HL-60 (cell line): ENCODE data around the gene ZBTB21.

Source experiments
- DNase-seq, 2 experiments: peaks; one replicate each; pipeline ENCODE4 v3.0.0-alpha.2; 2010 to 2020; ENCODE audit warnings: low read depth in 1 of 2, low spot score in 1 of 2
- H3K27ac ChIP-seq: fragments of 250-450 bp; sonication (Bioruptor Pico); replicated peaks from 2 replicates; pipeline ENCODE4 v1.5.1; 2020; ENCODE audit warnings: mild to moderate bottlenecking, moderate library complexity
- H3K27me3 ChIP-seq: fragments of 250-450 bp; sonication (Bioruptor Pico); 2 replicates; pipeline ENCODE4 v1.5.1; 2021; ENCODE audit warnings: mild to moderate bottlenecking, moderate library complexity; ENCODE audit not compliant: insufficient read depth, poor library complexity, severe bottlenecking
- H3K4me3 ChIP-seq: replicated peaks from 2 replicates; pipeline ENCODE4 v1.5.1; 2011; ENCODE audit warnings: mild to moderate bottlenecking, control low read depth, low read length; ENCODE audit not compliant: insufficient read depth
- GABPA ChIP-seq: IDR thresholded peaks from 2 replicates; pipeline ENCODE4 v1.6.1; 2012; ENCODE audit warnings: low read depth
- POLR2AphosphoS5 ChIP-seq: IDR thresholded peaks from 2 replicates; pipeline ENCODE4 v1.6.1; 2012; ENCODE audit warnings: low read depth
- SPI1 ChIP-seq: IDR thresholded peaks from 2 replicates; pipeline ENCODE4 v1.6.1; 2012; ENCODE audit warnings: low read depth, mild to moderate bottlenecking, borderline replicate concordance
- TF ChIP-seq, protein P1 (sequence below): IDR thresholded peaks from 2 replicates; pipeline ENCODE4 v1.6.1; 2012; ENCODE audit warnings: low read depth; ENCODE audit not compliant: insufficient replicate concordance
- TF ChIP-seq, protein P2 (sequence below): IDR thresholded peaks from one replicate; pipeline ENCODE4 v1.5.1; 2011; ENCODE audit warnings: low read length, control low read depth, inconsistent platforms; ENCODE audit not compliant: insufficient read depth

Gene ZBTB21

DNA sequence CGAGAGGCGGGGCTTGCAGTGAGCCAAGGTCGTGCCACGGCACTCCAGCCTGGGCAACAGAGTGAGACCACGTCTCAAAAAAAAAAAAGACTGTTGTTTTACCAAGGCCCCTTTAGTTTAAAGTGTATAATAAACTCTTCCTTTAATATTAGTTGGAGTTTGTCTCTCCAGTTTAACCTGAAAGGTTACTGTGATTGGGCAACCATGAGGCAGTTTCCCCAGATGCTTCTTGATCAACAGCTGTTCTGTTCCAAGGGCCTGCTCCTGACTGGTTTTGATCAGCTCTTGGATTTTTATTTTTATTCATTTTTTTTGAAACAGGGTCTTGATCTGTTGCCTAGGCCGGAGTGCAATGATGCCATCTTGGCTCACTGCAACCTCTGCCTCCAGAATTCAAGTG is 38.3 kb downstream of the ZBTB21 start:
- Histone ChIP-seq H3K4me3 (no peak overlapping the region), H3K27me3 (no peaks in the 10 kb centered on the region), H3K27ac (no peak overlapping the region)
- TF ChIP-seq, protein P1, sequence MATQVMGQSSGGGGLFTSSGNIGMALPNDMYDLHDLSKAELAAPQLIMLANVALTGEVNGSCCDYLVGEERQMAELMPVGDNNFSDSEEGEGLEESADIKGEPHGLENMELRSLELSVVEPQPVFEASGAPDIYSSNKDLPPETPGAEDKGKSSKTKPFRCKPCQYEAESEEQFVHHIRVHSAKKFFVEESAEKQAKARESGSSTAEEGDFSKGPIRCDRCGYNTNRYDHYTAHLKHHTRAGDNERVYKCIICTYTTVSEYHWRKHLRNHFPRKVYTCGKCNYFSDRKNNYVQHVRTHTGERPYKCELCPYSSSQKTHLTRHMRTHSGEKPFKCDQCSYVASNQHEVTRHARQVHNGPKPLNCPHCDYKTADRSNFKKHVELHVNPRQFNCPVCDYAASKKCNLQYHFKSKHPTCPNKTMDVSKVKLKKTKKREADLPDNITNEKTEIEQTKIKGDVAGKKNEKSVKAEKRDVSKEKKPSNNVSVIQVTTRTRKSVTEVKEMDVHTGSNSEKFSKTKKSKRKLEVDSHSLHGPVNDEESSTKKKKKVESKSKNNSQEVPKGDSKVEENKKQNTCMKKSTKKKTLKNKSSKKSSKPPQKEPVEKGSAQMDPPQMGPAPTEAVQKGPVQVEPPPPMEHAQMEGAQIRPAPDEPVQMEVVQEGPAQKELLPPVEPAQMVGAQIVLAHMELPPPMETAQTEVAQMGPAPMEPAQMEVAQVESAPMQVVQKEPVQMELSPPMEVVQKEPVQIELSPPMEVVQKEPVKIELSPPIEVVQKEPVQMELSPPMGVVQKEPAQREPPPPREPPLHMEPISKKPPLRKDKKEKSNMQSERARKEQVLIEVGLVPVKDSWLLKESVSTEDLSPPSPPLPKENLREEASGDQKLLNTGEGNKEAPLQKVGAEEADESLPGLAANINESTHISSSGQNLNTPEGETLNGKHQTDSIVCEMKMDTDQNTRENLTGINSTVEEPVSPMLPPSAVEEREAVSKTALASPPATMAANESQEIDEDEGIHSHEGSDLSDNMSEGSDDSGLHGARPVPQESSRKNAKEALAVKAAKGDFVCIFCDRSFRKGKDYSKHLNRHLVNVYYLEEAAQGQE, result no peak
- TF ChIP-seq, protein P2, sequence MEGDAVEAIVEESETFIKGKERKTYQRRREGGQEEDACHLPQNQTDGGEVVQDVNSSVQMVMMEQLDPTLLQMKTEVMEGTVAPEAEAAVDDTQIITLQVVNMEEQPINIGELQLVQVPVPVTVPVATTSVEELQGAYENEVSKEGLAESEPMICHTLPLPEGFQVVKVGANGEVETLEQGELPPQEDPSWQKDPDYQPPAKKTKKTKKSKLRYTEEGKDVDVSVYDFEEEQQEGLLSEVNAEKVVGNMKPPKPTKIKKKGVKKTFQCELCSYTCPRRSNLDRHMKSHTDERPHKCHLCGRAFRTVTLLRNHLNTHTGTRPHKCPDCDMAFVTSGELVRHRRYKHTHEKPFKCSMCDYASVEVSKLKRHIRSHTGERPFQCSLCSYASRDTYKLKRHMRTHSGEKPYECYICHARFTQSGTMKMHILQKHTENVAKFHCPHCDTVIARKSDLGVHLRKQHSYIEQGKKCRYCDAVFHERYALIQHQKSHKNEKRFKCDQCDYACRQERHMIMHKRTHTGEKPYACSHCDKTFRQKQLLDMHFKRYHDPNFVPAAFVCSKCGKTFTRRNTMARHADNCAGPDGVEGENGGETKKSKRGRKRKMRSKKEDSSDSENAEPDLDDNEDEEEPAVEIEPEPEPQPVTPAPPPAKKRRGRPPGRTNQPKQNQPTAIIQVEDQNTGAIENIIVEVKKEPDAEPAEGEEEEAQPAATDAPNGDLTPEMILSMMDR, result no peak
- TF ChIP-seq SPI1 (no peak), GABPA (no peak), POLR2AphosphoS5 (no peak)
- no peak for DNase-seq

DNA sequence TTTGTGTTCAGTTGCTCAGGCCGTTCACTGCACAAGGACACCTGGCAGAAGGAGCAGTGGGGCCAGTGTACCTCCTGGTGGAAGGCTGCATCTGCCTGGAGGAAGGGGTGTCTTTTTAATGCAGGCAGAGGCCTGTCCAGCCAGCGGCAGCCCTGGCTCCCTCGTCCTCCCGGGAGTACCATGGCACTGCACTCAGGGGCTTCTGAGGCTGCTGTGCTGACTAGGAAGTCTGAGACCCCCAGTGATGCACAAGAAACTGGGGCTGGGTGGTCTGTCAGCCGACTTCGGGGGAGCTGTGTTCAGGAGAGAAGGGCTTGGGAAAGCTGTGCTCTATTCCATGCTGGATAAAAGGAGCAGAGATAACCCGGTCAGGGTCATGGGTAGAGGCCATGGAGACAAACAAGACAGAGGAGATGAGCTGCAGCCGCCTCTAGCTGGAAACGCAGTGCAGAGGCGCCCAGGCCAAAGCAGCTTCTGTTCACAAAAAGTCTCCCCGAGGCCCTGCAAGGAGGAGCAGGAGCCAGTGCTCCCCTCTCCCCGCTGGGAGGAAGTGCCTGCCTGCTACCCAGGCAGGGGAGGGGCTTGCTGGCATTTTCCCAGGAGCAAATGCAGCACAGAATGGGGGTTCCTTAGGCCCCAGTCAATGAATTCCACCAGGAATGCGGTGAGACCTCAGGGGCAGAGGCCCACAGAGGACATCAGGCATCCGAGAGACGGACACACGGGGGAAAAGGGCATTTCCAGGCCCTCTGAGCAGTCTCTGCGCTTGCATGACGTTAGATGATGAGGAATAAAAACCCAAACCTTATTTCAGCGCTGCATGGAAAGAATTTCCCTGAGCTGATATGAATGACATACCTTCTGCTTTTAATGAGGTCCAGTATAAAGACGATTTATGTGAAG is 39.2 kb downstream of the ZBTB21 start:
- TF ChIP-seq, protein P2, result no peak
- TF ChIP-seq, protein P1, result no peak
- no peak for TF ChIP-seq POLR2AphosphoS5
- TF ChIP-seq SPI1, result no peak
- no peak for TF ChIP-seq GABPA
- no peak overlapping the region for H3K4me3 ChIP-seq

DNA sequence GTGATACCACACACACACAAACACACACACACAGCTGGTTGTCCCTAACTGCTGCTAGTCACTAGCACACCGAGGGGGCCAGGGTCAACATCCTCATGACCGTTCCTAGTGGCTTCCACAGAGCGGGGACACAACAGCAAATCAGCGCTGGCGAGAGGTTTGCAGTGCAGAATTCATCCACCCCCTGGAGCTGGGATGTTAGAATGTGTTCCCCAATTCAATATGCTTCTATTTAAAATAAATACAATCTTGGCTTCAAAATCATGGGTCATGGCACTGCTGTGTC is 40.1 kb downstream of the ZBTB21 start:
- DNase-seq, result no peak
- TF ChIP-seq, protein P2, result no peak
- TF ChIP-seq SPI1 (no peak), GABPA (no peak), POLR2AphosphoS5 (no peak)
- TF ChIP-seq, protein P1, result no peak
- Histone ChIP-seq H3K27ac (no peak overlapping the region), H3K27me3 (no peaks in the 10 kb centered on the region), H3K4me3 (no peak overlapping the region)

More for the DNA sequence above, 39.2 kb downstream of the ZBTB21 start:
- no peak for DNase-seq
- Histone ChIP-seq H3K27me3 (no peaks in the 10 kb centered on the region), H3K27ac (no peak overlapping the region)
